Psoas muscle (tissue), 8 donors: ENCODE data around the gene SLF2. TPM values are rescaled to one million over a fixed set of nuclear protein-coding genes. Genes with fewer than 3 reads are reported as not detected.

Experiments used
- ATAC-seq, 4 donors: fragments of 200-7000 bp; cut with Tn5 transposase; one replicate each; pipeline ENCODE4 v1.9.1; 2020; ENCODE audit warnings: moderate library complexity in 3 of 4, mild to moderate bottlenecking in 2 of 4
- DNase-seq, 2 donors: peaks; one replicate each; pipeline ENCODE4 v3.0.0-alpha.2; 2020
- H3K27ac ChIP-seq: fragments of 200-600 bp; one replicate; pipeline ENCODE4 v1.8.0; 2022
- H3K27me3 ChIP-seq, 3 donors: fragments of 200-600 bp in 1 of 3; one replicate each; pipeline versions ENCODE4 v1.6.1 to v1.8.0; 2013 to 2022; ENCODE audit warnings: low read length in 2 of 3, mild to moderate bottlenecking in 2 of 3, moderate library complexity in 1 of 3; ENCODE audit not compliant: insufficient read depth in 3 of 3
- H3K36me3 ChIP-seq, 2 donors: fragments of 200-600 bp in 1 of 2; one replicate each; pipeline versions ENCODE4 v1.6.1 to v1.8.0; 2013 to 2022; ENCODE audit warnings: low read depth in 1 of 2, mild to moderate bottlenecking in 1 of 2, moderate library complexity in 1 of 2; ENCODE audit not compliant: insufficient read depth in 1 of 2
- H3K4me1 ChIP-seq: fragments of 200-600 bp; one replicate; pipeline ENCODE4 v1.8.0; 2022
- H3K4me3 ChIP-seq: fragments of 200-600 bp; one replicate; pipeline ENCODE4 v1.8.0; 2022; ENCODE audit warnings: mild to moderate bottlenecking
- H3K9me3 ChIP-seq: fragments of 200-600 bp; one replicate; pipeline ENCODE4 v1.8.0; 2022
- CTCF ChIP-seq: fragments of 200-600 bp; IDR thresholded peaks from one replicate; pipeline ENCODE4 v1.8.0; 2022; ENCODE audit warnings: antibody characterized with exemption
- WGBS, 3 donors: extraction: QIAGEN DNeasy Blood & Tissue Kit; methylation state at CpG; one replicate each; pipeline versions ENCODE4 v1.1.6 to v1.1.7; 2013; 5-methylcytosine and 5-hydroxymethylcytosine counted together
- intact Hi-C, 2 donors: fragments of 100-400 bp; cut with DNase I; formaldehyde crosslinking; loops; one replicate each; pipeline versions ENCODE4 v1.11.0 to v1.14.2; 2022
- polyA plus RNA-seq, 3 donors: library from polyadenylated mRNA; stranded (reverse); fragments of 200-250 nt; gene quantifications; one replicate each; pipeline ENCODE4 v1.2.3, GENCODE V29; 2013
- total RNA-seq, 4 donors: library from RNA; stranded (reverse); fragmentation: NEBNext Ultra II Directional in 2 of 4; extraction: Animal tissue kit (Norgen Biotek cat#: 25700) in 2 of 4; gene quantifications; one replicate each; pipeline versions ENCODE4 v1.2.1 to v1.2.4, GENCODE V29; 2021 to 2023
- donor health status: healthy with polysubstance abuse.
- donor health status: DM: no; HTN: no; CAD: no; lungs with moderate emphysema.
- donor health status: Bipolar disorder and iron deficiency.
- donor health status: healthy.
- donor health status: DM: yes; HTN: yes; CAD: no.
- donor health status: DM: no; HTN: no; CAD: no.
- donor health status: DM: no; HTN: no; CAD: no.
- donor health status: DM: yes; HTN: yes; CAD: no.

The SLF2 gene
- total and polyA plus RNA-seq, 7 donors: 8.0 to 26.9 (median 20.1) TPM

GRCh38 chr10:101005361-101005760 lies 92.6 kb downstream of the SLF2 start:
- Histone ChIP-seq H3K27ac (no peak overlapping the region), H3K36me3 (peaks cover 0 to 52% of the 10 kb centered on the region in 2 donors), H3K27me3 (no peaks in the 10 kb centered on the region), H3K4me1 (peaks cover 46% of the 10 kb centered on the region), H3K4me3 (no peak overlapping the region), H3K9me3 (no peaks in the 10 kb centered on the region)
- ATAC-seq: no peak
- WGBS, 3 donors: 46 to 61% (median 59%) methylated on average over 23 of the region's 23 CpGs
- no peak for DNase-seq
- no peak for TF ChIP-seq CTCF
- intact Hi-C loops: no loop called here

GRCh38 chr10:101005869-101006567 lies 93.3 kb downstream of the SLF2 start:
- DNase-seq (no peak), ATAC-seq (no peak)
- Histone ChIP-seq H3K4me1 (peaks cover 39% of the 10 kb centered on the region), H3K4me3 (no peak overlapping the region), H3K27me3 (no peaks in the 10 kb centered on the region), H3K27ac (no peak overlapping the region), H3K9me3 (no peaks in the 10 kb centered on the region), H3K36me3 (peaks cover 0 to 52% of the 10 kb centered on the region in 2 donors)
- WGBS, 3 donors: 75 to 92% (median 77%) methylated on average over 4 of the region's 4 CpGs
- intact Hi-C loops: no loop called here
- TF ChIP-seq CTCF: no peak

- no peak for TF ChIP-seq CTCF
- peak overlapping the region; percentile 36 for H3K27ac ChIP-seq
Observed at GRCh38 chr10:101006593-101007098, 93.9 kb downstream of the SLF2 start.

DNA sequence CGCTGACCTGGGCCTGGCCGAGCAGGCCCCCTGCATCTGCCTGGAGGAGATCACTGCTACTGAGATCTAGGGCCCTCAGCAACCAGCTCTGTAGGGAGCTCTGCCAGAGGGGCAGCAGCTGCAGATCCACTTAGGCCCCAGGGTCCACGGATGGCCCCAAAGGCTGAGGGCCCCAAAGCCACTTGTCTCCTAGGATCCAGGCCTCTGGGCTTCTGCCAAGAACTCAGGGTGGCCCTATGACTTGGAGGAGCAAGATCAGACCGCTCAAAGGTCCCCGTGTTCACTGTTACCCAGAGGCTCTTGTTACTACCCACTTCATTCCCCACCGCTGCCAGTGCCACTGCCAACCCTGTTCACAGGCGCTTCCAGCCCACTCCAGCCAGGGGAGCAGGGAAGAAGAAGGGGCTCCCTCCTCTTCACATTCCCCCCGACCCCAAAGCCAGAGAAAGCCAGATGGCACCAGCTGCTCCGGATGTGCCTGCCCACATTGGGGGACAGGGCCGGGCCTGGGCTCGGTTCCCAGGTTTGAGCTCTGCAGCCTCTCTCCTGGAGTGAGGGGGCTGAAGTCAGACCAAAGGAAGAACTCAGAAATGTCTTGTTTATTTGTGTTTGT lies 94.4 kb downstream of the SLF2 start:
- no peak for DNase-seq
- intact Hi-C loops: no loop called here
- WGBS, 3 donors: 28 to 47% (median 33%) methylated on average over 9 to 11 of the region's 11 CpGs
- Histone ChIP-seq H3K4me3 (no peak overlapping the region), H3K9me3 (no peaks in the 10 kb centered on the region), H3K4me1 (peaks cover 29% of the 10 kb centered on the region), H3K27ac (peak overlapping the region; percentile 36), H3K27me3 (no peaks in the 10 kb centered on the region), H3K36me3 (peaks cover 0 to 52% of the 10 kb centered on the region in 2 donors)
- no peak for ATAC-seq
- no peak for TF ChIP-seq CTCF

More at GRCh38 chr10:101006593-101007098, 93.9 kb downstream of the SLF2 start:
- Histone ChIP-seq H3K36me3 (peaks cover 0 to 52% of the 10 kb centered on the region in 2 donors), H3K27me3 (no peaks in the 10 kb centered on the region), H3K4me3 (no peak overlapping the region), H3K4me1 (peaks cover 34% of the 10 kb centered on the region), H3K9me3 (no peaks in the 10 kb centered on the region)
- WGBS, 3 donors: 46 to 69% (median 55%) methylated on average over 28 to 33 of the region's 33 CpGs
- intact Hi-C loops: no loop called here
- ATAC-seq: no peak
- no peak for DNase-seq
